Measurements from ENCODE around the gene IL36A.

IL36A gene

DNA sequence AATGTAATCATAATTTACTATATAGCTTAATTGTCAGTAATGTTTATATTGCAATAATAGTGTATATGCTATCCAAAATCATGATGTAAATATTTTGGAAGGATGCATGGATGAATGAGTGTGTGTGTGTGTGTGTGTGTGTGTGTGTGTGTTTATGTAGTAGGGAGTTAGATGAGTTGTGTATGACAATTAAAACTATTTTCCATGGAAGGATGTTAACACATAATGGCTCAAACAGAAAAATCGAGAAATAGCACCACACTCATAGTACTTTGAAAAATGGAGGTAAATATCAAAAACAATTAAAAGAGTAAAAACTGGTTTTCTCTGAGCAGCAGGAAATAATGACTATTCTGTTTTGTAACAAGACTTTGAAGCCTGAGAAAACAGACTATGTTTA, 8.1 kb upstream of the IL36A start:
- H3K27ac ChIP-seq = no peak overlapping the region
- ChIA-PET CTCF (interaction anchor here (1.2 kb wide), 1 partner anchor 11 kb away, joined by 3 read pairs; no protein-coding TSS in a partner anchor), POLR2A (ENCODE audit: low non-redundant PET) (no interaction called here)
- no peak for DNase-seq (ENCODE audit: low spot score)
- TF ChIP-seq, protein P1, sequence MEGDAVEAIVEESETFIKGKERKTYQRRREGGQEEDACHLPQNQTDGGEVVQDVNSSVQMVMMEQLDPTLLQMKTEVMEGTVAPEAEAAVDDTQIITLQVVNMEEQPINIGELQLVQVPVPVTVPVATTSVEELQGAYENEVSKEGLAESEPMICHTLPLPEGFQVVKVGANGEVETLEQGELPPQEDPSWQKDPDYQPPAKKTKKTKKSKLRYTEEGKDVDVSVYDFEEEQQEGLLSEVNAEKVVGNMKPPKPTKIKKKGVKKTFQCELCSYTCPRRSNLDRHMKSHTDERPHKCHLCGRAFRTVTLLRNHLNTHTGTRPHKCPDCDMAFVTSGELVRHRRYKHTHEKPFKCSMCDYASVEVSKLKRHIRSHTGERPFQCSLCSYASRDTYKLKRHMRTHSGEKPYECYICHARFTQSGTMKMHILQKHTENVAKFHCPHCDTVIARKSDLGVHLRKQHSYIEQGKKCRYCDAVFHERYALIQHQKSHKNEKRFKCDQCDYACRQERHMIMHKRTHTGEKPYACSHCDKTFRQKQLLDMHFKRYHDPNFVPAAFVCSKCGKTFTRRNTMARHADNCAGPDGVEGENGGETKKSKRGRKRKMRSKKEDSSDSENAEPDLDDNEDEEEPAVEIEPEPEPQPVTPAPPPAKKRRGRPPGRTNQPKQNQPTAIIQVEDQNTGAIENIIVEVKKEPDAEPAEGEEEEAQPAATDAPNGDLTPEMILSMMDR (conservative IDR thresholded peaks at IDR 0.05; ENCODE audit: low read depth) = no peak

DNA sequence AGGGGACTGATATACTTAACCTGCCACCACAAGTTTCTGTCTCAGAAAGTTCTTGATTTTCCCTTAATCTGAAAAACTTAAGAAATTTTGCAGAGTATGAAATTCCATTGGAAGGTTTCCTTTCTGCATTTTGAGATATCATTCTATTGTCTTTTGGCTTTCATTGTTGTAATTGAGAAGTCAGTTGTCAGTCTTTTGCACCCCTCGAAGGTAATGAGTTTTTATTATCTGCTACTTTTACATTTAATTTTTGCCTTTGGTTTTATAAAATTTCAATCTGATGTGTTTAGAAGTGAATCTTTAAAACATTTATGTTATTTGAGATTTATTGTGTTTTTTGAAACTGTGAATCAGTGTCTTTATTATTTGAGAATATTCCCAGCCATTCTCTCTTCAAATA, 4.8 kb upstream of the IL36A start:
- ChIA-PET POLR2A (ENCODE audit: low non-redundant PET) (no interaction called here), CTCF (interaction anchor here (0.7 kb wide), 1 partner anchor 68 kb away, joined by 5 read pairs; the partner anchor contains the start of gene IL1F10)
- TF ChIP-seq, protein P1 (conservative IDR thresholded peaks at IDR 0.05; ENCODE audit: low read depth) = no peak
- DNase-seq (ENCODE audit: low spot score) = no peak
- no peak overlapping the region for H3K27ac ChIP-seq

DNA sequence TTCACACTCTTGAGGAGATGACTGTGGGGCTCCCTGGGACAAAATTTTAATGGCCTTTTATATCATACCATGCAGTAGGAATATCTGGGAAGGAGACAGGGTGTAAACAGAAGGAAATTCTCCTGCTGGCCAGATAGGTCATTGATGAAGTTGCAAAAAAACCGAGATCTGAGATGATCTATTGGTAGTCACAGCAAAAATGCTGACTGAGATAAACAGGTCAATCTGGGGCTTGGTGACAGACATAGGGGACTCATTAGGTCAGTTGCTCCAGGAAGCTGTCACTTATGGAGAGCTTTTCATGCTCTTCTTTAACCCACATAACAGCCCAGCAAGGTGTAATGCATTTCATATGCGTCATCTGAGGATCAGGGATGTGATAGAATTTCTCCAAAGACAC, 2.6 kb upstream of the IL36A start:
- ChIA-PET CTCF (interaction anchor here (0.8 kb wide), 1 partner anchor 10 kb away, joined by 3 read pairs; no protein-coding TSS in a partner anchor), POLR2A (ENCODE audit: low non-redundant PET) (no interaction called here)

DNA sequence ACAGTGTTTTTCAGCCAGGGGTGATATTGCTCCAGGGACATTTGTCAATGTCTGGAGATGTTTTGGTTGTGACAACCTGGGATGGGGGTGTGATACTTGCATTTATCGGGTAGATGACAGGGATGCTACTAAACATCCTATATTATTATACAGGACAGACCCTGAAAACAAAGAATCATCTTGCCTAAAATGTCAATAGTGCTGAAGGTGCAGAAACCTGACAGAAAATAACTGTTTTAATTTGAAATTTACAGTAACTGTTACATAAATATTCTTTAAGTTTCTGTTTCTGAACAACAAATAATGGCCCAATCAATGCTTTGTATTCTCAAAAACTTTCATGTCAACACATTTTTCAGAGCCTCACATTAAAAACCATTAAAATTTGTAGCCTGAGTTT, 2.0 kb downstream of the IL36A start:
- CTCF ChIA-PET = no interaction called here
- H3K27ac ChIP-seq = no peak overlapping the region
- DNase-seq (ENCODE audit: low spot score) = no peak
- POLR2A ChIA-PET (ENCODE audit: low non-redundant PET) = no interaction called here
- TF ChIP-seq, protein P1 (conservative IDR thresholded peaks at IDR 0.05; ENCODE audit: low read depth) = no peak

More for the DNA sequence above, 2.6 kb upstream of the IL36A start:
- TF ChIP-seq, protein P1 (conservative IDR thresholded peaks at IDR 0.05; ENCODE audit: low read depth) = no peak
- no peak for DNase-seq (ENCODE audit: low spot score)
- H3K27ac ChIP-seq = no peak overlapping the region

DNA sequence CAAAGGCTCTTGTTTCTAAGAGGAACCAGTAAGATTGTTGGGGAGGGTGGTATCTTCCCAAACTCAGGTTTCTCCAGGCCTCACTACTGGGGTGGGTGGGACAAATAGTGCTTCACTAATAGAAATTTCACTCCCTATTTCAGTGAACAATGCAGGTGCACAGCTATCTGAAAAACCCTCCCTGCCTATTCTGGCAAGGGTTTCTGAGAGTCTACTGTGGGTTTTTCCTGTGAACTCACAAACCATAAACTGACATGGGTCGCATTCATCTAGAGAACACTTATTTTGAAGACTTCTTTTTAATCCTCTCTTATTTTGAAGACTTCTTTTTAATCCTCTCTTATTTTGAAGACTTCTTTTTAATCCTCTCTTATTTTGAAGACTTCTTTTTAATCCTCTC, 4.4 kb downstream of the IL36A start:
- ChIA-PET CTCF (no interaction called here), POLR2A (ENCODE audit: low non-redundant PET) (no interaction called here)
- no peak overlapping the region for H3K27ac ChIP-seq
- no peak for DNase-seq (ENCODE audit: low spot score)
- TF ChIP-seq, protein P1 (conservative IDR thresholded peaks at IDR 0.05; ENCODE audit: low read depth) = no peak

DNA sequence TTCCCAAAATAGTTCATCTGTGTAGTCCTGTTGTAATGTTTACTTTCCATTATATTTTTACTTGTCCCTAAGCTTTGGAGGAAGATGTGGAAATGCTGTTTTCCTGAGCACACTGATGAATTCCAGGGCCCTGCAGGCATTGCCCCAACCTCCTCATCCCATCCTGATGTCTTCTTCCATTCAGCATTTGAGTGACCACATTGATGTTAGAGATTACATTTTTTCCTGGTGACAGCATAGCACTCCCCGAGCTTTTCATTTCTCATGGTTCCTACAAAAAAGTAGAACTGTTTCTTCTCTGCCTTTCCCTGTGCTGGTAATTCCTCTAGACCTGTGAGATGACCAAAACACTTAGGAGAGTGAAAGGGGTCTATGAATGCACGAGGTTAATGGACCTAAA, 4.8 kb downstream of the IL36A start:
- no peak for DNase-seq (ENCODE audit: low spot score)
- POLR2A ChIA-PET (ENCODE audit: low non-redundant PET) = no interaction called here
- CTCF ChIA-PET = no interaction called here
- TF ChIP-seq, protein P1 (conservative IDR thresholded peaks at IDR 0.05; ENCODE audit: low read depth) = no peak
- H3K27ac ChIP-seq = no peak overlapping the region

DNA sequence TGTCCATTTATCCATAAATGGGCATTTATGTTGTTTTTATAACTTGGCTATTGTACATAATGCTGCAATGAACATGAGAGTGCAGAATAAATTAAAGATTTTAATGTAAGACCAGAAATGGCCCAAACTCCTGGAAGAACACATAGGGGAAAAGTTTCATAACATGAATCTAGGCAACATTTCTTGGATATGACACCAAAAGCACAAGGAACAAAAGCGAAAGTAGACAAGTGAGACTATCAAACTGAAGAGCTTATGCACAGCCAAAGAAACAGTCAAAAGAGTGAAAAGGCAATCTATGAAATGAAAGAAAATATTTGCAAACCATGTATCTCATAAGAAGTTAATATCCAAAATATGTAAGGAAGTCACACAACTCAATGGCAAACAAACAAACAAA, 5.8 kb downstream of the IL36A start:
- DNase-seq (ENCODE audit: low spot score) = no peak
- ChIA-PET CTCF (no interaction called here), POLR2A (ENCODE audit: low non-redundant PET) (no interaction called here)
- TF ChIP-seq, protein P1 (conservative IDR thresholded peaks at IDR 0.05; ENCODE audit: low read depth) = no peak
- no peak overlapping the region for H3K27ac ChIP-seq
